Measurements from ENCODE around the gene NTSR1. TPM values are rescaled to one million over a fixed set of nuclear protein-coding genes. Genes with fewer than 3 reads are reported as not detected.

The NTSR1 gene
- total and polyA plus RNA-seq, 2 donors: 0.09 to 0.14 TPM

DNA sequence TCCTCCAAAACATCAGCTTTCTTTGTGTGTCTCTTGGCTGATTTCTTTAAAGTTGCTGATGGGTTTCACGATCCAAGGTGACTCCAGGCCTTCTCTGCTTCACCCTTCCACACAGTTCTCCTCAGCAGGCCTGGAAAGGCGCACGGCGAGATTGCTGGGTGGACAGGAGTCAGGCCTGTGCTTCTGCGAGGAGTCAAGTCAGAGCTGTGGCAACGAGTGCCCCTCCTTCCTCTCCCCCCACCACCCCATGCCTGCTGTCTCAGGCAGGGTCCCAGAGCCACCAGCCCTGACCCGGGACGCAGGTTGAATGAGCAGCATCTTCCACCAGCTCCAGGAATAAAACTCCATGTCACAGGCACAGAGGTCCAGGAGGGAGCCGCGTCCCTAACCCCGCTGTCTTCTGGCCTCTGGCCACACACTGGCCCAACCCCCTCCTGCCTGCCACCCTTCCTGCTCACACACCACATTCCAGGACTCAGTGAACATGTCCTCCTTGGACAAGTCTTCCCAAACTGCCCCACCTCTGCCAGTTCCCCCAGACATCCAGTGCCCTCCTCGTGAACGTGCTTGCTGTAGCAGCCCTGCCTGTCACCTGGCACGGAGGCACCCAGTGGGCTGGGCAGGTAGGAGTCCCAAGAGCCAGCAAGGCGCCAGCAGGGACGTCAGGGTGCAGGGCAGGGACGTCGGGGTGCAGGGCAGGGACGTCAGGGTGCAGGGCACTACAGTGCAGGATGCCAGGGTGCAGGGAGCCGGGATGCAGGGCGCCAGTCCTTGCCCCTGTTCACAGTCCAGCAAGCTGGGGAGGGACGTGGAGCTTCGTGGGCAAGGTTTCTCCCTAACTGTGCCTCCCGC is 7.2 kb upstream of the NTSR1 start:
- Histone ChIP-seq H3K36me3 (ENCODE audit: control insufficient read depth in 2 of 2, insufficient read depth in 2 of 2, low read length in 1 of 2) (no peaks in the 10 kb centered on the region), H3K27ac (ENCODE audit: low read depth in 1 of 2, low read length in 1 of 2) (no peak overlapping the region), H3K9me3 (ENCODE audit: control insufficient read depth in 2 of 2, insufficient read depth in 1 of 2, low read length in 1 of 2) (peaks cover 0 to 7% of the 10 kb centered on the region in 2 donors), H3K27me3 (ENCODE audit: control insufficient read depth in 2 of 2, insufficient read depth in 1 of 2, low read length in 1 of 2) (peaks cover 0 to 16% of the 10 kb centered on the region in 2 donors), H3K4me3 (ENCODE audit: low read length in 2 of 2) (no peak overlapping the region), H3K4me1 (ENCODE audit: control insufficient read depth in 2 of 2, insufficient read depth in 2 of 2, low read length in 2 of 2) (peaks cover 0 to 12% of the 10 kb centered on the region in 2 donors)
- no peak for DNase-seq (ENCODE audit: low read depth in 6 of 9, low spot score in 9 of 9)
- 93% methylated on average over 24 of the region's 24 CpGs for WGBS

DNA sequence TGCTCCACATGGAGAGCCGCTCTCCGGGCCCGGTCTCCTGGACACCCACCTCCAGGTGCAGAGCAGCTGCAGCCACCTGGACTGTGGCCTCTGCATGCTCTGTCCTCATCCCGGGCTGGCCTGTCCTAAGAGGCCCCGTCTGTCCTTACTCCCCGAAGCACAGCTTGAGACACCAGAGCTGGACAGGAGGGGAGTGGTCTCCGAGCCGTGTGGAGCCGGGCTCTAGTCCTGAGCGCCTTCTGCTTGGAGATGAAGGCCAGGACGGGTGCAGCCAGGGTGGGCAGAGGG is 6.7 kb upstream of the NTSR1 start:
- DNase-seq (ENCODE audit: low read depth in 6 of 9, low spot score in 9 of 9): no peak
- Histone ChIP-seq H3K9me3 (ENCODE audit: control insufficient read depth in 2 of 2, insufficient read depth in 1 of 2, low read length in 1 of 2) (peaks cover 0 to 7% of the 10 kb centered on the region in 2 donors), H3K36me3 (ENCODE audit: control insufficient read depth in 2 of 2, insufficient read depth in 2 of 2, low read length in 1 of 2) (no peaks in the 10 kb centered on the region), H3K4me3 (ENCODE audit: low read length in 2 of 2) (no peak overlapping the region), H3K27ac (ENCODE audit: low read depth in 1 of 2, low read length in 1 of 2) (no peak overlapping the region), H3K27me3 (ENCODE audit: control insufficient read depth in 2 of 2, insufficient read depth in 1 of 2, low read length in 1 of 2) (peaks cover under 1 to 21% of the 10 kb centered on the region in 2 donors), H3K4me1 (ENCODE audit: control insufficient read depth in 2 of 2, insufficient read depth in 2 of 2, low read length in 2 of 2) (peaks cover 0 to 8% of the 10 kb centered on the region in 2 donors)
- 95% methylated on average over 11 of the region's 11 CpGs for WGBS

DNA sequence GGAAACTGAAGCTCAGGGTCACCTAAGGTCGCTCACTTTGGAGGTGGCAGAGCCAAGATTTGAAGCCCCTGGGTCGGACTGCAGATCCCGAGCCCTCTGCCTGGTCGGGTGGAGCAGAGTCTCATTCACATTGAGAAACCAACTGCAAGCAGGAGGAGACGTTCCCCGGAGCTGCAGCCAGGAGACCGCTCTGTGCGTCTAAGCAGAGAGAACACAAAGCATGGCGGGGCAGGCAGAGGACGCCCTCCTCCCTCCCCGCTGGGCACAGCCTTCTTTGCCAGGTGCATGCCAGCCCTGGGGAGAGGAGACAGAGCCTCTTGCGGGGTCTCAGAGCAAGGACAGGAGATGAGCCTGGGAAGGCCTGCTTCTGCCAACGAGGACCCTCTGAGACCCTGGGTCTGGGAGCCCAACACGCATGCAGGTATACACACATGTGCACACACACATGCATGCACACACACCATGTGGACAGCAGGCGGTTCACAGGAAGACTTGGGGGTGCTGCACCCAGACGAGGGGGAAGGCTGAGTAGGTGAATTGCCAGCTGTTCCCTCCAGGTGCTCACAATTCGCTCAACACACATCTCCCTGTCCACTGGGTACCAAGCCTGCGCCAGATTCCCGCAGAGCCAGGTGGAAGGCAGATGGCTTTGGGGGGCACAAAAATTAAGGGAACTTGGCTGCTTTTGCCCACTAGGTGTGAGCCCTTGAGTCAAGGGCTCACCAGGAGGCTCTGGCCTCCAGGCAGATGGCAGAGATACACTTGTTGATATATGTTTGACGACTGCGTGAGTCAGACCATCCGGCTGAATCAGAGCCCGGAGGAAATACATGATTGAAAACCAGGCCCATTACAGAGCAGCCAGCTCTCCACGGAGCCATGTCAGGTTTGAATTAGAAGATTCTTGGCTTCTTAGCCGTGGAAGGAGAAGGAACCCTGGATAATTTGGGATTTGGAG is 5.5 kb upstream of the NTSR1 start:
- 84% methylated on average over 25 of the region's 25 CpGs for WGBS
- Histone ChIP-seq H3K36me3 (ENCODE audit: control insufficient read depth in 2 of 2, insufficient read depth in 2 of 2, low read length in 1 of 2) (no peaks in the 10 kb centered on the region), H3K4me1 (ENCODE audit: control insufficient read depth in 2 of 2, insufficient read depth in 2 of 2, low read length in 2 of 2) (peaks cover under 1 to 8% of the 10 kb centered on the region in 2 donors), H3K9me3 (ENCODE audit: control insufficient read depth in 2 of 2, insufficient read depth in 1 of 2, low read length in 1 of 2) (peaks cover 0 to 9% of the 10 kb centered on the region in 2 donors), H3K4me3 (ENCODE audit: low read length in 2 of 2) (no peak overlapping the region), H3K27me3 (ENCODE audit: control insufficient read depth in 2 of 2, insufficient read depth in 1 of 2, low read length in 1 of 2) (peaks cover 13 to 33% of the 10 kb centered on the region in 2 donors), H3K27ac (ENCODE audit: low read depth in 1 of 2, low read length in 1 of 2) (no peak overlapping the region)
- DNase-seq (ENCODE audit: low read depth in 6 of 9, low spot score in 9 of 9): no peak

DNA sequence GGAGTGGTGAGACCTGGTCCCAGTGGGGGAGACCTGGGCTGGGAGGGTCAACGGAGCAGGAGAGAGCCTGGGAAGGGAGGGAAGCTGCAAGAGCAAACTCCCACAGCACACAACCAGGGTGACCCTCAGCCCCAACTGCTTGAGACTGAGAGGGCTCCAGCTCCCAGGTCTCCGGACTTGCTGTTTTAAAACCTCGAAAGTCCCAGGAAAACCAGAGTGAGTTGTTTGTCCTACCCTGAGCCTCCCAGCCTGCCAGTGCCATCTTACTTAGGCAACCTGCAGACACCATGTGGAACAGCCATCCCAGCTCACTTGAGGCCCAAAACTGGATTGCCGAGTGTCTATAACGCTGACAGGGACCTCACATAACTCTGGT is 4.8 kb upstream of the NTSR1 start:
- H3K9me3 ChIP-seq (ENCODE audit: control insufficient read depth in 2 of 2, insufficient read depth in 1 of 2, low read length in 1 of 2): peaks cover 0 to 9% of the 10 kb centered on the region in 2 donors
- 96% methylated on average over 5 of the region's 5 CpGs for WGBS
- no peak overlapping the region for H3K27ac ChIP-seq (ENCODE audit: low read depth in 1 of 2, low read length in 1 of 2)
- H3K36me3 ChIP-seq (ENCODE audit: control insufficient read depth in 2 of 2, insufficient read depth in 2 of 2, low read length in 1 of 2): no peaks in the 10 kb centered on the region
- peaks cover 2 to 9% of the 10 kb centered on the region in 2 donors for H3K4me1 ChIP-seq (ENCODE audit: control insufficient read depth in 2 of 2, insufficient read depth in 2 of 2, low read length in 2 of 2)
- H3K27me3 ChIP-seq (ENCODE audit: control insufficient read depth in 2 of 2, insufficient read depth in 1 of 2, low read length in 1 of 2): peaks cover 19 to 39% of the 10 kb centered on the region in 2 donors
- no peak for DNase-seq (ENCODE audit: low read depth in 6 of 9, low spot score in 9 of 9)
- no peak overlapping the region for H3K4me3 ChIP-seq (ENCODE audit: low read length in 2 of 2)

DNA sequence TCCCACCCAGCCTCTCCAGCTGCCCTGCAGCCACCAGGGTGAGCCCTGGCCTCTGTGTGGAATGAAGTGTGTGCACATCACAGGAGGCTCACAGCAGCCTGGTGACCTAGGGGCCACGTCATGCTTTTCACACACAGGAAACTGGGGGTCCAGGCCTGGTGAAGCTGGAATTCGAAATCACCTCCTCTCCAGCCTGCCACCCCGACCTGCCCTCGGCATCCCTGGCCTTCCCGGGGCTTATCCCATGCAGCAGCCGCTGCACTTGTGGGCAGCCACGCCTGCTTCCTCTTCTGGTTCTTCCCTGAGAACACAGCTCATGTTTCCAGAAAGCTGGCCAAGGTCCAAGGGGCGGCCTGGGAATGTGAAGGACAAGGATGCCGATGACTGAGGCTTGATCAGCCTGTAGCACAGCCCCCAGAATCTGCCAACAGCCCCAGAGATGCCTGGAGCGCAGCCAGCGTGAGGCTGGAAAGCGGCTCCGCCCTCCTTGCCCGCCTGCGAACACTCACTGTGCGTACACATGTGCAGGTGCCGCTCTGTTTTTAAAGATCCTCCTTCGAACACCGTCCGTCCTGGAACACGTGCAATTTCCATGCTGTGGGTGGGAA is 4.2 kb upstream of the NTSR1 start:
- H3K4me1 ChIP-seq (ENCODE audit: control insufficient read depth in 2 of 2, insufficient read depth in 2 of 2, low read length in 2 of 2): peaks cover 2 to 9% of the 10 kb centered on the region in 2 donors
- H3K9me3 ChIP-seq (ENCODE audit: control insufficient read depth in 2 of 2, insufficient read depth in 1 of 2, low read length in 1 of 2): peaks cover 0 to 3% of the 10 kb centered on the region in 2 donors
- 59% methylated on average over 21 of the region's 21 CpGs for WGBS
- H3K27me3 ChIP-seq (ENCODE audit: control insufficient read depth in 2 of 2, insufficient read depth in 1 of 2, low read length in 1 of 2): peaks cover 25 to 42% of the 10 kb centered on the region in 2 donors
- H3K4me3 ChIP-seq (ENCODE audit: low read length in 2 of 2): no peak overlapping the region
- DNase-seq (ENCODE audit: low read depth in 6 of 9, low spot score in 9 of 9): no peak
- no peak overlapping the region for H3K27ac ChIP-seq (ENCODE audit: low read depth in 1 of 2, low read length in 1 of 2)
- no peaks in the 10 kb centered on the region for H3K36me3 ChIP-seq (ENCODE audit: control insufficient read depth in 2 of 2, insufficient read depth in 2 of 2, low read length in 1 of 2)

DNA sequence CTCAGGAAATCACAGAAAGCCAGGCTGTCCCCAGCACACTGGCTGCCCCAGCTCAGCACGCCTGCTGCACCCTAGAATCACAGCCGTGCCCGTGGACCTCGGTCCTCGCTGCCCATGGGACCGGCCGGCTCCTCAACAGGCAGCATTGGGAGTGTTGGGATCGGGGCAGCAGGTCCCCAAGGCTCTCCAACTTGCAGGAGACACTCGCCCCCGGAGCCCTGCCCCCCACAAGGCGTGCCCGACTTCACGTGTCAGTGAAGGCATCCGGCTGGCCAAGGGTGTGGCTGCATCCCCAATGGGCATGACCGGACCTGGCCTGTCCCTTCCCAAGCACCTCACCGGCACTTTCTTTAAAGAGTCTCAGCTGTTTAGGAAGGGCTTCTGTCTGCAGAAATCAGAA is 3.0 kb upstream of the NTSR1 start:
- peaks cover 0 to 6% of the 10 kb centered on the region in 2 donors for H3K9me3 ChIP-seq (ENCODE audit: control insufficient read depth in 2 of 2, insufficient read depth in 1 of 2, low read length in 1 of 2)
- 93% methylated on average over 16 of the region's 16 CpGs for WGBS
- peaks cover 32 to 54% of the 10 kb centered on the region in 2 donors for H3K27me3 ChIP-seq (ENCODE audit: control insufficient read depth in 2 of 2, insufficient read depth in 1 of 2, low read length in 1 of 2)
- DNase-seq (ENCODE audit: low read depth in 6 of 9, low spot score in 9 of 9): no peak
- H3K4me3 ChIP-seq (ENCODE audit: low read length in 2 of 2): no peak overlapping the region
- no peaks in the 10 kb centered on the region for H3K36me3 ChIP-seq (ENCODE audit: control insufficient read depth in 2 of 2, insufficient read depth in 2 of 2, low read length in 1 of 2)
- peaks cover 2 to 9% of the 10 kb centered on the region in 2 donors for H3K4me1 ChIP-seq (ENCODE audit: control insufficient read depth in 2 of 2, insufficient read depth in 2 of 2, low read length in 2 of 2)
- no peak overlapping the region for H3K27ac ChIP-seq (ENCODE audit: low read depth in 1 of 2, low read length in 1 of 2)

DNA sequence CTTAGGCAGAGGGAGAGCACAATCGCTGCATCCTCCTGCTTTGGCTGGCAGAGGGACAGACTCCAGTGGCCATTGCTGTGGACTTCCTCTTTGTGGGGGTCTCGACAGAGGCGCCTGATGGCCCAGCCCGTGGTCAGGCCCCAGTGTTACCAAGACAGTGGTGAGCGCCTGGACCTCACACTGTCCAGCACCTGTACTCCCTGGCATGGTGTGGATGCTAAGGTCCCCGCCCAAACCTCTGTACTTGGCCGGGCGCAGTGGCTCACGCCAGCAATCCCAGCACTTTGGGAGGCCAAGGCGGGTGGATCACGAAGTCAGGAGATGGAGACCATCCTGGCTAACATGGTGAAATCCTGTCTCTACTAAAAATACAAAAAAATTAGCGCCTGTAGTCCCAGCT is 2.3 kb upstream of the NTSR1 start:
- H3K27ac ChIP-seq (ENCODE audit: low read depth in 1 of 2, low read length in 1 of 2): no peak overlapping the region
- peaks cover 35 to 59% of the 10 kb centered on the region in 2 donors for H3K27me3 ChIP-seq (ENCODE audit: control insufficient read depth in 2 of 2, insufficient read depth in 1 of 2, low read length in 1 of 2)
- WGBS: 89% methylated on average over 12 of the region's 12 CpGs
- DNase-seq (ENCODE audit: low read depth in 6 of 9, low spot score in 9 of 9): no peak
- H3K4me1 ChIP-seq (ENCODE audit: control insufficient read depth in 2 of 2, insufficient read depth in 2 of 2, low read length in 2 of 2): peaks cover 2 to 16% of the 10 kb centered on the region in 2 donors
- peaks cover 0 to 6% of the 10 kb centered on the region in 2 donors for H3K9me3 ChIP-seq (ENCODE audit: control insufficient read depth in 2 of 2, insufficient read depth in 1 of 2, low read length in 1 of 2)
- H3K36me3 ChIP-seq (ENCODE audit: control insufficient read depth in 2 of 2, insufficient read depth in 2 of 2, low read length in 1 of 2): no peaks in the 10 kb centered on the region
- H3K4me3 ChIP-seq (ENCODE audit: low read length in 2 of 2): no peak overlapping the region

DNA sequence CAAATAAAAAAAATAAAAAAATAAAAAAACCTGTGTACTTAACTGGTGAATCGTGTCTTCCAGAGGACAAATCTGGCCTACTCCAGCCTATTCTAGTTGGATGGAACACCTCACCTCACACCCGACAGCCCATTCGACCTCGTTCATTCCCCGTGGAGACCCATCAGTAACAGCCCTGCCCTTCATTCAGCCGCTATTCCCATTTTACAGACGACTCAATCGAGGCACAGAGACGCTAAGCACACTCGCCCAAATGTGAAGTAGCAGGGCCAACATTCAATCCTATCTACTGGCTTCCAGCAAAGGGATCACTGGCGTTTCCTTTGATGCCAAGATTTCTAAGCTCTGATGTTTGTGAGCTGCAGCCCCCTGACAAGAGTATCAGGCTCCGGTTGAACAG is 1.8 kb upstream of the NTSR1 start:
- Histone ChIP-seq H3K27ac (ENCODE audit: low read depth in 1 of 2, low read length in 1 of 2) (no peak overlapping the region), H3K9me3 (ENCODE audit: control insufficient read depth in 2 of 2, insufficient read depth in 1 of 2, low read length in 1 of 2) (peaks cover 0 to 6% of the 10 kb centered on the region in 2 donors), H3K4me3 (ENCODE audit: low read length in 2 of 2) (no peak overlapping the region), H3K36me3 (ENCODE audit: control insufficient read depth in 2 of 2, insufficient read depth in 2 of 2, low read length in 1 of 2) (no peaks in the 10 kb centered on the region), H3K4me1 (ENCODE audit: control insufficient read depth in 2 of 2, insufficient read depth in 2 of 2, low read length in 2 of 2) (peaks cover 2 to 16% of the 10 kb centered on the region in 2 donors), H3K27me3 (ENCODE audit: control insufficient read depth in 2 of 2, insufficient read depth in 1 of 2, low read length in 1 of 2) (peaks cover 40 to 63% of the 10 kb centered on the region in 2 donors)
- no peak for DNase-seq (ENCODE audit: low read depth in 6 of 9, low spot score in 9 of 9)
- 84% methylated on average over 12 of the region's 12 CpGs for WGBS
